Coronary artery (tissue), 2 donors: ENCODE measurements around the gene VAV1.

Experiments
- DNase-seq: peaks from one replicate; pipeline ENCODE4 v3.0.0-alpha.2; 2017; ENCODE audit warnings: low spot score
- H3K27ac ChIP-seq, 2 donors: fragments of 200-600 bp; sonication (generic); one replicate each; pipeline ENCODE4 v1.5.1; 2016 to 2019
- H3K4me3 ChIP-seq: fragments of 200-600 bp; sonication (generic); 2 replicates; pipeline ENCODE4 v1.5.1; 2016; ENCODE audit warnings: mild to moderate bottlenecking, moderate library complexity
- CTCF ChIP-seq: fragments of 200-600 bp; sonication (generic); IDR thresholded peaks from one replicate; pipeline ENCODE4 v1.5.1; 2019; ENCODE audit warnings: antibody characterized with exemption

Gene VAV1

GRCh38 chr19:6803036-6803404 is 30.5 kb downstream of the VAV1 start:
- no peak for DNase-seq
- peak overlapping the region; percentile 9 for H3K4me3 ChIP-seq
- no peak for TF ChIP-seq CTCF
- peak overlapping the region in 1 of 2 donors; percentile 19 for H3K27ac ChIP-seq

GRCh38 chr19:6806488-6806887 is 34.0 kb downstream of the VAV1 start:
- no peak overlapping the region for H3K4me3 ChIP-seq
- no peak for TF ChIP-seq CTCF
- no peak for DNase-seq
- H3K27ac ChIP-seq, result no peak overlapping the region

GRCh38 chr19:6807291-6807690 is 34.8 kb downstream of the VAV1 start:
- no peak overlapping the region for H3K27ac ChIP-seq
- TF ChIP-seq CTCF, result no peak
- no peak for DNase-seq
- no peak overlapping the region for H3K4me3 ChIP-seq

GRCh38 chr19:6808494-6808893 is 36.0 kb downstream of the VAV1 start:
- DNase-seq, result no peak
- no peak overlapping the region for H3K27ac ChIP-seq
- no peak for TF ChIP-seq CTCF
- H3K4me3 ChIP-seq, result no peak overlapping the region

GRCh38 chr19:6809262-6809661 is 36.8 kb downstream of the VAV1 start:
- Histone ChIP-seq H3K27ac (no peak overlapping the region), H3K4me3 (no peak overlapping the region)
- no peak for DNase-seq
- TF ChIP-seq CTCF, result no peak

- Histone ChIP-seq H3K4me3 (no peak overlapping the region), H3K27ac (no peak overlapping the region)
- no peak for TF ChIP-seq CTCF
- no peak for DNase-seq
These were observed 38.9 kb downstream of the VAV1 start for GRCh38 chr19:6811378-6811777.

- no peak for TF ChIP-seq CTCF
- DNase-seq, result no peak
- Histone ChIP-seq H3K27ac (no peak overlapping the region), H3K4me3 (no peak overlapping the region)
These were observed 39.4 kb downstream of the VAV1 start for GRCh38 chr19:6811906-6812305.
